Activated CD4-positive, alpha-beta T cell treated with anti-CD3 and anti-CD28 coated beads for 1 hour (primary cell): Measurements from ENCODE around the gene PLCB4.
"Not testable (repeated sequence)": the region's sequence is repeated elsewhere in the genome, so short reads cannot be mapped to it uniquely, and the experiment has no call there.

Experiments used
- DNase-seq: peaks from one replicate; pipeline ENCODE4 v3.0.0-alpha.2; 2020

PLCB4 gene

DNA sequence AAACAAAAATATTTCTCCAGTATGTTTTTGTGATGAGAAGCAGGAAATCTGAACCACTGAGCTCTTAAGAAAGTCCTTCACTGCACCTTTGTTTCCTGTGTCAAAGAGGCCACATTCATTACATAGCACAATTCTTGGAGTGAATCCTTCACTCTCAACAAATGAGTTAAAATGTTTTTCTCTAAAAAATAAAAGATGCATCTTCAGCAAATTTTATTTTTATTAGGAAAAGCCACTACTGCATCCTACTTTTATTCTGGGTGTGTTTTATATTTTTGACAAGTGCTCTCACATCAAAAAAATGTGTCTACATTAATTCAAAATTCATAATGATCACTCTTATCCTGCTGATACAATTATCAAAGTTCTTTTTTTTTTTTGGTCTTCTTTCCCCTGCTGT, 76.3 kb downstream of the PLCB4 start:
- no peak for DNase-seq

DNA sequence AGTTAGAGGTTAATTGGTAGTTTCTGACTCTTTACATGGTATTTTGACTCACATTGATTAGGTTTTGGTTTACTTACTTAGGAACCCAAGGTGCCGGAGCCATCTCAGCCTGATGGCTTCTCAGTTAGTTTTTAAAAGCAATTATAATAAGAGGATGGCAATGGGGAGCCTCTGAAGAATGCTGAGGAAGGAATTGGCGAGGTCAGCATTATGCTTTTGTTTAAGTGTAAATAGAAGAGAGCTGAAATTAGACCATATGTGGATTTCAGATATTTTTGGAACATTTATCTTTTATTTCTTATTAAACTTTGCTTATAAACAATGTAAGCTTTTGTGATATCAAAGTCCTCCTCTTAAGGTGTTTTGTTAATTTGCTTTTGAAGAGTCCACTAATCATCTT, 77.8 kb downstream of the PLCB4 start:
- no peak for DNase-seq

- DNase-seq = no peak
Measured at GRCh38 chr20:9147547-9148024, 78.7 kb downstream of the PLCB4 start.

GRCh38 chr20:9148291-9148690, 79.4 kb downstream of the PLCB4 start:
- no peak for DNase-seq

- no peak for DNase-seq
Measured at GRCh38 chr20:9149087-9149486, 80.2 kb downstream of the PLCB4 start.

- DNase-seq = no peak
Measured at GRCh38 chr20:9149796-9150195, 80.9 kb downstream of the PLCB4 start.

DNA sequence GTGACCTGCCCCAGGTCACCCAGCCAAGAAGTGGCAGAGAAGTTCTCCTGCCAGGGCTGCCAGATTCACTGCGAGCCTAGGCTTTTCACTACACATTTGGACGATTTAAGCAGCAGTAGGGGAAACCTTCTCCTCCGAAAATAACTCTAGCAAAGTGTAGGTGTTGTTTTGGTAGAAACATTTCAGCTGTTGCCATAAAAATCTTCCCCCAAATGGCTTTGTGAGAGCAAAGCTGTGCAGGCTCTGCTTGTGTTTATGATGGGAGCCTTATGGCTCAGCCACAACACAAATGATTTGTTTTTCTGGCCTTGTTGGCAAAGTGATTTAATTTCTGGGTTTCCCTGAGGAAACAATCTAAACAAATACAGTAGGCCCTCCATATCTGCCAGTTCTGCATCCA, 81.8 kb downstream of the PLCB4 start:
- DNase-seq = no peak

DNA sequence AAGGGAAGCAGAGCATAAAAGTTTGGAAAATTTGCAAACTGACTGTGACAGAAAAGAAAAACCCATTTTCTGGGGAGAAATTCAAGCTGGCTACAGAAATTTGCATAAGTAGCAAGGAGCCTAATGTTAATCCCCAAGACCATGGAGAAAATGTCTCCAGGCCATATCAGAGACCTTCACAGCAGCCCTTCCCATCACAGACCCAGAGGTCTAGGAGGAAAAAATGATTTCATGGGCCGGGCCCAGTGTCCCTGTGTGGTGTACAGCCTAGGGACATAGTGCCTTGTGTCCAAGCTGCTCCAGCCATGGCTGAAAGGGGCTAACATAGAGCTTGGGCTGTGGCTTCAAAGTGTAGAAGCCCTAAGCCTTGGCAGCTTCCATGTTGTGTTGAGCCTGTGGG, 83.3 kb downstream of the PLCB4 start:
- DNase-seq = not testable (repeated sequence)

GRCh38 chr20:9154464-9155024, 85.7 kb downstream of the PLCB4 start:
- DNase-seq = no peak

GRCh38 chr20:9156529-9157280, 87.8 kb downstream of the PLCB4 start:
- no peak for DNase-seq

- DNase-seq = no peak
Measured at GRCh38 chr20:9160331-9160730, 91.4 kb downstream of the PLCB4 start.

GRCh38 chr20:9160757-9161156, 91.9 kb downstream of the PLCB4 start:
- DNase-seq = no peak

GRCh38 chr20:9161311-9161710, 92.4 kb downstream of the PLCB4 start:
- DNase-seq = no peak

GRCh38 chr20:9163251-9163650, 94.4 kb downstream of the PLCB4 start:
- DNase-seq = no peak

DNA sequence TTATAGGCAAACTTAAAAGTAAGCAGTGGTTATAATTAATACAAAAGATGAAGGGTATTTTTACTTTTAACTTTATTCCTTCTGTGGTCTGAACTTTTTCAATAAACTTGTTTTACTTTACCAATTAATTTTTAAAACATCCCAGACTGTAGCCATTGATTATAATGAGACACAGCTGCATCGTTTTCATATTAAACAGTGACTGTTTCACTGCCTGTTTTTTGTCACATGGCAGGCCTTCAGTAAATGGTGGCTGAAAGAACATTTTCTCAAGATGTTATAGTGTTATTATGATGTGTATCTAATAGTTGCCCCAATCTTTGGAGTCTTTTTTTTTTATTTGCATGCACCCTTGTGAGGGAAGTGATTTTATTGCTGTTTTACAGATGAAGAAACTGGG, 95.1 kb downstream of the PLCB4 start:
- DNase-seq = no peak

- no peak for DNase-seq
Measured at GRCh38 chr20:9165261-9165660, 96.4 kb downstream of the PLCB4 start.

- no peak for DNase-seq
Measured at GRCh38 chr20:9166153-9166780, 97.4 kb downstream of the PLCB4 start.

DNA sequence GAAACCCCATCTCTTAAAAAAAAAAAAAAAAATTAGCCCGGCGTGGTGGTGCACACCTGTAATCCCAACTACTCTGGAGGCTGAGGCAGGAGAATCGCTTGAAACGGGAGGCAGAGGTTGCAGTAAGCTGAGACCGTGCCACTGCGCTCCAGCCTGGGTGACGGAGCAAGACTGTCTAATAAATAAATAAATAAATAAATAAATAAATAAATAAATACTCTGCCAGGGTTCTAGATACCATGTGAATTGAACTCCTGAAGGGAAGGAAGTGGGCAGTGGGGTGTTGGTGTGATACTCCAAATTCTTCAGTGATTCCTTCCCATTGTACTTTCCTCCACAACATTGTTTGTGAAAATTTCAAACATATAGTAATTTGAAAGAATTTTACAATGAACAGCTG, 100.5 kb downstream of the PLCB4 start:
- DNase-seq = no peak

- no peak for DNase-seq
Measured at GRCh38 chr20:9172851-9173250, 104.0 kb downstream of the PLCB4 start.

GRCh38 chr20:9177278-9177677, 108.4 kb downstream of the PLCB4 start:
- no peak for DNase-seq

- DNase-seq = no peak
Measured at GRCh38 chr20:9179193-9179802, 110.4 kb downstream of the PLCB4 start.

- DNase-seq = no peak
Measured at GRCh38 chr20:9179867-9180266, 111.0 kb downstream of the PLCB4 start.

DNA sequence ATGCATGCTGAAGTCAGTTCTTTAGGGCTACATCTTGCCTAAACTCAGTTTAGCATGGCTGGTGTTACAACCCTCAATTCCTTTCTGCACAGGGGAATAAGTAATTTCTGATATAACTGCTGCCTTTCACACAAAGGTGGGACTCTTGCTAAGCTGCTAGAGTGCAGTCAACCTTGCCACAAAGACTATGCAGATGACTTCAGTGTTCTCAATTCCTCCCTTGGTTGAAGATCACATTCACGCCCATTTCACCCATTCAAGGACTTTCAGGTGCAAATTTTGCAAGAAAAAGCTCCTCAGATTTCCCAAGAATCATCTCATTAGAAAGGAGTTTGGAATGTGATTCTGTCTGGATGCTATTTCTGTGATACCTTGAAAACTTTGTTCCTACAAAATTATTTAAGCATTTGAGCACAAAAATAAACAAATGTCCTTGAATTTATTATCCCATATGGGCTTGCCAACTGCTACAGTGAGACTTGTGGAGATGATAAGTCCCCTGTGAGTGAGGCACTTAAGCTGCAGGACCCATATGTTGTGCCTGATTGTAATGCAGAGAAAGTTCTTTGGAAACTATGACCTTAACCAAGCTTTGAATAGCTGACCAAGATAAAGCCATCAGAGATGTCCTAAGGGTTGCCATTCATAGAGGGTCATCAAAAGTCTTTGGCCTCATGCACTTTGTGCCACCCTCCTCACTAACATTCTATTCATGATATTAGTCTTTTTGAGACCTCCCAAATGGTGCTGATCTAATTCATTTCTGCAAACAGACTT, 111.8 kb downstream of the PLCB4 start:
- no peak for DNase-seq
